ENCODE results near the gene TEX26.

Gene TEX26

DNA sequence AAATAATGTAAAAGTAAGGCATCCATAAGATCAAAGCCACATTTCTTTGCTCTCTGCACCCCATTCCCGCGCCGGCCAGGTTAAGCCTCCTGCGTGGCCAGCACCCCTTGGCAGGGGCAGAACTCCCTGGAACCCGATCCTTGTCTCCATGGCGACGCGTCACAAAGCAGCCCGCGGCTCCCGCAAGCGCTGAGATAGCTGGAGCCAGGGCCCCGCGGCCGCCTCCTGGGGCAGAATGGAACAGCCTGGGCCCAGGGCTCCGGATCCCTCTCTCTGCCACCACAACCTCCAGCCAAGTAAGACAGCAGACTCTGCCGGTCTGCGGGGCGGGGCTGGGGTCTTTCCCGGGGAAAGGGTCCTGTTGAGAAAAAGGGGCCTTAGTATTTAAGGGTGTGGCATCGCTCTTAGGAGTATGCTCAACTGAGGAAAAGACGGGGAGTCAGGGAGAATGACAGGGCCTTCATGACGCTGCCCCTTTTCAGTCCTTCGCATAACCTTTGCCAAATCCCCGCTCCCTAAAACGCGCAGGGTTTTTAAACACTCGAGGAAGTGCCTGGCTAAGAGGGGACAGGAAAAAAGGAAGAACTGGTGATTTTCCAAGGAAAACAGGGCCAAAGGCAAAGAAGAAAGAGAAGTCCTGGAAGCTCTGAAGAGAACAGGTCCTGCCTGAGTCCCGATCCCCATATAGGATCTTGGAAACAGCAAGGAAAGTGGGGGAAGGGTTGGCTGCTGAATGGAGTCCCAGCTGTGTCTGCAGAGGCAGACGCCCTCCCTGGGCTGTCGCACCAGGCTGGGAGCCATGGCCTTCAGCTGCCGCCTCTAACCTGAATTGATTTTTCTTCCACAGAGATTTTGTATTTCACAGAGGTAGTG is at the start of gene TEX26:
TEX26 (plus strand) TSS at position 176 of the 873 bp plus-strand sequence; CDS start at position 236, 60 bp downstream.
- no peak for DNase-seq

DNA sequence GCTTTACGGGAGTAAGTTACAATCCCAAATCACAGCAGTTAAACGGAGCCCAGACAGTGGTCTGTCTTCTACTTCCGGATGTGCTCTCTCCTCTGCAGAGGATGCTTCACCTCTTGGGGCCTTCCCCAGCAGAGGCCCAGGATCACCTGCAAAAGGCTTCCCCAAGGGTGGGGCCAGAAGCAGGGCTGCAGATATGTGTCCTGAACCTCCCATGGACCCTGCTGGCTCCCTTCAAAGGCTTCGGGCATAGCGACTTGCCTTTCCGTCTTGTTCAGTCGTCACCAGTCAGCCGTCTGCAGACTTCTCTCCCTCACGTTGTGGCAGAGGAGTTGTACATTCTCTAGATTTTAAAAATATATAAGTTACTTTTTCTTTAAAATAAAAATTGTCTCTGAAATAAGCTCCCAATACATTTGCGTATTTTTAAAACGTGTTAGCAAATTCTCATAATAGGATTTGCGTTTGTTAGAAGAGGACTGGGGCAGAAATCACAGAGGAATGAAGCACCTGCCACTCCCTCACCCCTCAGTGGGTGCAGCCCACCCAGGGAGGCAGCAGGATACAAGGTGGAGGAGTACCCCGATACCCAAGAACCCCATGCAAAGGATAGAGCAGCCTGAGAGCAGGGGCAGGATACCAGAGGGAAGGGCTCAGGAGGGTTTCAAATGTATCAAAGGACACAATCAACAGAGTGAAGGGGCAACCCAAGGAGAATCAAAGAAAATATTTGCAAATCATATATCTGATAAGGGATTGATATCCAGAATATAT is 49.3 kb upstream of the TEX26 start:
- DNase-seq, result no peak

DNA sequence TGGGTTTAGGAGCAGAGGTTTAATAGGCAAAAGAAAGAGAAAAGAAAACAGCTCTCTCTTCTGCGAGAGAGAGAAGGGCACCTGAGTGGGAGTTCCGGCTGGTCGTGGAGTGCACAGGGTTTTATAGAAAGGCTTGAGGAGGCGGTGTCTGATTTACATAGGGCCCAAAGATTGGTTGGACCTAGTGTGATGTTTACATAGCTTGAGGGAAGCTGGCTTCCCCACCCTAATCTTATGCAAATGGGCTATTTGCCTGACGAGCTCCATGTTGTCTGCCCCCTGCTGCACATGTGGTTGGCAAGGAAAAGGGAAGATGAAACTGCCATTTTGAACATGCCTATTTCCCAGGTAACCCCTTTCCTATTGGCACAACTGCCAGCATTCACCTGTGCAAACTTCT is 47.9 kb upstream of the TEX26 start:
- no peak for DNase-seq

DNA sequence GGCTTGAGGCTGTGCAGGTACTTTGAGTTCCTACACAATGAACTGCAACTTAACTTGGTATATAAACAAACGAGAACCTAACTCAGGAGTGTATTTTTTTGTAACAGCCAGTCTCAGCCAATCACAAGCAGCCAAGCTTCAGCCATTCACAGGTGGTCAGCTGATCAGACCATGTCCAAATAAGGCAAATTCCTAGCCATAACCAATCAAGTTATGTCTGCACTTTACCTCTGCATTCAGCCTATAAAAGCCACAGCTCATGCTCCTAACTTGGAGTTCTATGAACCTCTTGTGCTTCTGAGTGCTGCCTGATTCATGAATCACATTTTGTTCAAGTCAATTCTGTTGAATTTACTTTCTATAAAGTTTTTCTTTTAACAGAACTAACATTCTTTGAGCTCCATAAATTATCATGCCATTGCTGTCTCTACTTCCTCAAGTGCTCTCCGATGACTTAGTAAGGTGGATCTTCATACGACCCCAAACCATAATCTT is 43.2 kb upstream of the TEX26 start:
- DNase-seq, result no peak

DNA sequence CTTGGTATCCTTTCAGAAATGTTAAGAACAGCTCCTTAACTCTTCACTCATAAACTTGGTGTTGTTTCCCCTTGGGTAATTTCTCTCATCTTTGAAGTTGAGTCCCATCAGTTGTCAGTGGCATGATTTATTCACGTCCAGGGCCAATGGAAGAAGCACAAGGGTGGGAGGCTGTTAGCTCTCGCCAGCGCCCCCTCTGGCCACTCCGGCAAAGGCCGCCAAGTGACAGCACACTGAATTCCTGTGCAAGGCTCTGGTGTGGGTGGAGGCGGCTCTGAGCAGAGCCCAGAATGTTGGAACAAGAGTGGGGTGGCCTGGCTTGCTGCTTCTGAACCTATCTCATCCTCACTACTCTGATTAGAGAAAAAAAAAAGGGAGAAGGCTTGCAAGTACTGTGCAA is 39.5 kb upstream of the TEX26 start:
- no peak for DNase-seq

DNA sequence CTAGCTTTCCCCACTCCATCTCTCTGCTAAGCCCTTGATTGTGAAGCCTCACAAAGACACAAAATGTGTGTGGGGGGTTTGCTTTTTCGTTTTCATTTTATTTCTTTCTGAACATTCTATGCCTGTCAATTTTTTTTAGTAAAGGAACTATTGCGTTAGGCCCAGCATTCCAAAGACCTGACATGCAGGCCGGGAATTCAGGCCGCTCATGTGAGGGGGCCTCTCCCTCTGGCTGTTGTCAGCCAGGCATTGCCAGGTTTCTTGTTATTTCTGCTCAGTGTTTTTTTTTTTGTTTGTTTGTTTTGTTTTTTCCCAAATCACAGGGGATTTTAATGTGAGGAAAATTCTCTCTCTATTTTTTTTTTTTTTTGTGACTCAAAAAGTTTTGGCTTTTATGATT is 36.7 kb upstream of the TEX26 start:
- no peak for DNase-seq

DNA sequence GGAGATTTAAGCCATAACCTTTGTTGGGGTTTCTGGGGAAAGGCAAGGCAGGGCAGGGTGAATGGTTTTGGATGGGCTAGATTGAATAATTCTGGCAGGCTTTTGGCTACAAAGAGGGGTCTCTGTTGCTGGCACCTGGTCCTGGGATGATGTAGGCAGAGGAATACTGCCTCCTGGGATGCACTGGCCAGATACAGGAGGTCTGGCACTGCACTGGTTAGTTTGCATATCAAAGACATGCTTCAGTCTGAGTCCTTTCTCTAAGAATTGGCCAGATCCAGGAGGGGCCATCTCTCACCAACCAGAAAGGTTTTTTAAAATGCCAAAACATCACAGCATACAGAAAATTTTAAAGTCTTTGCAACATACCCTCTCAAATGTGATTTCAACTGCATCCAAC is 34.4 kb upstream of the TEX26 start:
- DNase-seq, result no peak

DNA sequence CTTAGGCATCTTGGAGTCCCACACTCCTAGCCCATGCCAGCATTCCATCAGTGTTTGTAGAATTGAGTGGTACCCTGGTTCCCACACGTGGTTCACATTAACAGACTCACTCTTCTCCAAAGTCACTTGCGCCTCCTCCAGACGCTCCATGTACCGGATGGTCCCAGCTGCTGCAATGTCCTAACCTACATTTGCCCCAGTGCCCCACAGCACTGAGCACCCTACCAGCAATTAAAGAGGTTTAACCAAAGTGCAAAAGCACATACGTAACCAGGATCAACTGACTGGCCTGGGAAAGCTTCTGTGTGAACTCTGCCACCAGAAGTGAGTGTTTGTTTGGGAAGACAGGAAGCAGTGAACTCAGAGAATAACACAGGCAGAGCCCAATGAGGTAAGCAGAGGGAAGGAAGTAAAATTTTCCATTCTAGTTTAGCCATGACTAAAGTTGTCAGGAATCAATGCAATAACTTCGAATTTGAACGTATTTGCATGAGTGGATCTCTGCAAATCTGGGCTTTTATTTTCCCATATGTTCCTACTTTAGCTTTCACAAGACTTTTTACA is 33.7 kb upstream of the TEX26 start:
- no peak for DNase-seq

DNA sequence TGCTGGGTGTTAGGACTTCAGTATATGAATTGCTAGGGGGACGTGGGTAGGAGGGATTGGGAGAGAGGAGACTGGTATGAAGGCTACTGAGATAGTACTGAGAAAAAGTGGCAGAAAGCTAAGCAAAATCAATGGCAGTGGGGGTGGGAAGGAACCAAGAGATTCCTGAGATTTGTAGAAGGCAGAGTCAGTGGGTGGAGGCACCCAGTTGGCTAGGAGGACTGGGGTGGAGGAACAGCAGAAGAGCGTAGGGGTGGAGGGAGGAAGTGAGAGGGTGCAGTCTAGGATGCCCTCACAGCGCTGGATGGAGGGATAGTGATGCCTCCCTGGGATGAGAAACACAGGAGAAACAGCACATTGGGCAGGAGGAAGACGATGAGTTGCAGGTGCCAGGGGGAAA is 32.0 kb upstream of the TEX26 start:
- DNase-seq, result no peak

DNA sequence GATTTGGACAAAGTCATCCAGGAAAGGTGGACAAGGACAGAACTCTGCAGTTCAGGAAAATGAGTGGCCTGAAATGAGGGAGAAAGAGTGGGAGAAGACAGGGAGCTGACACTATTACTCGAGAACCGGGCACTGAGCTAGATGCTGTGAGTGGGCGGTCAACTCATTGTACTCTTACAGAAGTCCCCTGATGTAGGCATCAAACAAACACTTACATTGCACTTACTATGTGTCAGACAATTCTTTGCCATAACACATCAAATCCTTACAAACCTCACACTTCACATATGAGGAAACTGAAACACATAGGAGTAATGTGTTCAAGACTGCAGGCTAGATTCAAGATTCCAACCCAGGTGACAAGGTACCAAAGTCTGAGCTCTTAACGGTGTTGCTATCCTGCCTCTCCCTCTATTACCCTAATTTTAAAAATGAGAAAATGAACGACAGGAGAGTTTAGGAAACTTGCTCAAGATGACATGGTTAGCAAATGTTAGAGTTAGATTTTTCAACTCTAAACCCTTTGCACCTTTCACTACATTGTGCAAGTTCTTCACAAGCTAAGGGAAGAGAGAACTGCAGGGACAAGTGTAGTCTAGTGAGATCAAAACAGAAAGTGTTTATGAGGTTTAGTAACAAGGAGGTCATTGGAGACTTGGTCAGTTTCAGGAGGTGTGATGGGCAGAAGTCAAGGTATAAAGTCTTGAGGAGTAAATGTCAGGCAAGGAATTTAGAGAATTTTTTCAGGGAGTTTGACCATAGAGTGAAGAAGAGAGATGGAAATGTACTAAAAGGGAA is 31.3 kb upstream of the TEX26 start:
- no peak for DNase-seq

DNA sequence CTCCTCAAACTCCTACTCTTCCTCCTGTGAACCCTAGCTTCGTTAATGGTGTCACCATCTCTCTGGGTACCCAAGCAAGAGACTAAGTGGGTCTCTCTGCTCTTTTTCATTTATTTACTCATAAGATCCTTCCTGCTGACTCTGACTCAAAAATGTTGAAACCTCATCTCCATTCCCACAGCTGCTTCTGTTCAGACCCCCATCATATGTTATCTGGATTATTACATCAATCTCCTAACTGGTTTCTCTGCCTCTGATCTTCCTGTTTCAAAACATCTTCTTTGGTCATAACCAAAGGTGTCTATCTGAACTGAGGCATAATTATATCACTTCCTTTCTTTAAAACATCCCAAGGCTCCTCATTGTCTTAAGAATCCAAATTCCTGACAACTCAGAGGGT is 28.4 kb upstream of the TEX26 start:
- DNase-seq, result no peak

DNA sequence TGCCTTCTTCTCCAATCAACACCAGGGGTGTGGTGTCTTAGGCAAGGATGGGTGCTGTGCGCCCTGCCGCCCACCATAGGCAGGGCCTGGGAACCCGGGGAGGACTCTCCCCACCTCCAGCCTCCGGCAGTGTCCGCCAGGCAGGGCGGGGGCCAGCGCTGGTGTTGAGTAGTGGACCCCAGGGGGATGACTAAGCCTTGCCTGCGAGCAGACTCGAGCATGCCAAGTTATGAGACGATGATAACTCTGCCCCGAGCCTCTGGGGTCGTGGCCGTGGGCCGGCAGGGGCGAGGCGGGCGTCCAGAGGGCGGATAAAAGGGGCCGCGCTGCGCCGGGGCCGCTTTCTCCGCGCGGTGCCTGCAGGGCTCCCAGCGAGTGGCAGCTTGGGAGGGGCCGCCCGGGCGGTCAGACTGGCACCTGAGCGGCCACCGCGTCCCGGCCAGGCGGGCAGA is 26.5 kb upstream of the TEX26 start, which contains the start of gene MEDAG:
MEDAG (plus strand) TSS at position 340 of the 452 bp plus-strand sequence. CDS start 245 bp downstream, outside the sequence.
- DNase-seq, result no peak

DNA sequence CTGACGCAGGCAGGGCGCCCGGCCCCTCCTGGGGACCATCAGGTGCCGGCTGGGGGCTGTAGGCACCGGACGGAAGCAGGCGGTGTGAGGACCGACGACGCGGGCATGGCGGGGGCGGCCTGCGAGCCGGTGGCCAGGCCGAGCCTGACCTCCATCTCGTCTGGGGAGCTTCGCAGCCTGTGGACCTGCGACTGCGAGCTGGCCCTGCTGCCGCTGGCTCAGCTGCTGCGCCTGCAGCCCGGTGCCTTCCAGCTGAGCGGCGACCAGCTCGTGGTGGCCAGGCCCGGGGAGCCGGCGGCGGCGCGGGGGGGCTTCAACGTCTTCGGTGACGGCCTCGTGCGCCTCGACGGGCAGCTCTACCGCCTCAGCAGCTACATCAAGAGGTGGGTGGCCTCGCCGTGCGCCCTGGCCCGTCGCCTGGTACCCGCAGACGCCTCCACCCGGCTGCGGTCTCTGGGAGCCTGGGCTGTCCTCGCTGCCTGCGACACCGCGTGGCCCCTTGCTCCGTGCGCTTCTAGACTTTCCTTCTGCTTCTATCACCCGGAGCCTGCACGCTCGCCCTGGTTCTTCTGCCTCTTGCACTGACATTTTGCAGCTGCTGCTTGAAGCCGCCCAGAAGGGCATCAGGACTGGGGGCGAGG is 25.9 kb upstream of the TEX26 start:
- DNase-seq, result no peak

DNA sequence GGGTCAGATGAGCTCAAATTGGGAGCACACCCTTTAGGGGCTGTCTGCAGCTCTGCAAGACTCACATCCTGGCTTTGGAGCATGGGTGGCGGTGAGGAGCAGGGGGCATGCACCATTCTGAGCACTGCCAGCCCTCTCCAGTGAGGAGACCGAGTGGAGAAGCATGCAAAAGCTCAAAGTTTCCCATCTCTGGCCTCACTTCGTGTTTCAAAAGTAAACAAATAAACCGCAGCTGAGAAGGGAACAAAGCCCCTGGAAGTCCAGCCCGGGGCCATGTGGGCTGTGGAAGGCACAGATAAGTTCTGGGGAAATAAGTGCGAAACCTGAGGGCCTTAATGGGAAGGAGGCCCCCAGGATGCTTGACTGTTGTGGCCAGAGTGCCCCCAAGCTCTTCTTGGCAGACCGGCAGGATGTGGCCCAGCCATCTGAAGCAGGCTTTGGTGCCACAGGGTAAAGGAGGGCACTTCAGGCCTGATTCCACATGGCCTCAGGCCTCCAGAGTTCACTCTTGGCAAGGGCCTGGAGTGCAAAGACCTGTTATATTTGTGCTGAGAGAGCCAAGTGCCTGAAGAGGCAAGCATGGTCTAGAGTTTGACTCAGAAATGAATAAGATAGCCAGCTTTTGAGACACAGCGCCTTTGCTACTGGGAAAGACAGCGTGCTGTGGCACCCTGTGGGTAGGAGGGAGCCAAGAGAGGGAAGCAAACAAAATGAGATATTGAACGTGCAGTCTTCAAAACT is 25.2 kb upstream of the TEX26 start:
- DNase-seq, result no peak

DNA sequence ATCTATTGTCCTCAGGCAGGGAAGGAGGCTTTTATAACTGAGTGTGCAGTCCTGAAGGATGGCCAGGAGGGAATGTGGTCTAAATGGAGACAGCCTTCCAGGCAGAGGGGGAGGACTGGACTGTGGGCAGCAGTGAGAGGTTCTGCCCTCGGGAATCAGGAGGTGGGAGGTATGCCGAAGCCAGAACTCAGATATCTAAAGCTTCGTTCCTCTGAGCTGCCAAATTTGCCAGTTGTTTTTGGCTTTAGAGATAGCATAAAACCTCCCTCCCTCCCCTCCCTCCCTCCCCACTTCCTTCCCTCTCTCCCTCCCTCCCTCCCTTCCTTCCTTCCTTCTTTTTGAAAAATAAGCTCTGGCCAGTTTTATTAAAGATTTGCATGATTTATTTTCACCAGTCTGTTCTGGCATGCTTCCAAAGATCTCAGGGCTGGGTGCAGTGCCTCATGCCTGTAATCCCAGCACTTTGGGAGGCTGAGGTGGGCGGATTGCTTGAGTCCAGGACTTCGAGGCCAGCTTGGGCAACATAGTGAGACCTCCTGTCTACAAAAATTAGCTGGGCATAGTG is 24.0 kb upstream of the TEX26 start:
- no peak for DNase-seq

DNA sequence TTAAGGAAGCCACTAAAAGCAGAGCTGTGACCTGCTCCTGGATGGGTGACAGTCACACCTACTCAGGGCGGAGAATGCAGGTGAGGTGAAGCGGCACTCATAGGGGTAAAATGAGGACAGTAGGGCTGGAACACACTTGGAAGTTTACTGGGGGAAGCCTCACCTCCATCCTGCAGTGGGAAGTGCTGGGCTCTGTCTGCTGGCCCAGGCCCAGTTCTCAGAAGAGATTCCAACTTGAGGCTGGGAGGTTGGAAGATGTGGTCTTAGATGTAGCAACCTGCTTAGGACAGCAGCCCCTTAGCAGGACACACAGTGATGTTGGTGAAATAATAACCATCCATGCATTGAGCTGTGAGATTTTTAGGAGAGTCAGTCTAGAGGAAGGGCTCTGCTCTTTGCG is 21.8 kb upstream of the TEX26 start:
- DNase-seq, result no peak

DNA sequence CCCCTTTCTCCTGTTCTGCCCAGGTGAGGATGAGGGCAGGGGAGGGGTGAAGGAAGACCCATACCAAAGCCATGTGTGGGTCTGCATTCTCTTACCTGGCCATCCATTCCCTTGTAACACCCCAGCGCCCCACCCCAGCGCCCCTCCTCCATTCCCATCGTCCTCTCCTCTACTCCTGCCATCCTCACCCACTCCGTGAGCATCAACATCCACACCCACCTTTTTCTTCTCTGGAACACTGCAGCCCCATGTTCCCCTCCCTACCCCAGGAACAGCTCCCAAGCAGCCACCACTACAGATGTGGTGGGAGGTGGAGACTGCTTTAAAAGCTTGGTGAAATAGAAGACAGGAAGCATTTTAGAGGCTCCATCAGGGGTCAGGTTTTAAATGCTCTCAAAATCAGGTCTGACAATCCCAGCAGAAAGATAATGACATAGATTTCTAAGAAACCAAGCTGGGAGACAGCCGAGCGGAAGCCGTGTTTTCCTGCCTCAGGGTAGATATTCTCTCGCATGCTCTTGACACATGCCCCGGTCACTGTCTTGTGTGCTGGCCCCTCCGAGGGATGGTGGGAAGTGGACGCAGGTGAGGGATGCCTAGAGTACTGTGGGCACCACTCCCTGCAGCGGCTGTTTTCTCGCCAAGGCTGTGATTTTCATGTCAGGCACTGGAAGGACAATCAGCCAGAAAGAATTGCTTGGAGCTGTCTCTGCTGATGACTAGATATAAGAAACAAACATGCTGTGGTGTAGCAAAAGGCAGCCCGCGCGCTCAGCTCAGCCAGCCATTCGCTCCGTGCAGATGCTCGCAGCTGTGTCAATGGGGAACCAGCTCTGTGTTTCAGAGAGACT is 16.5 kb upstream of the TEX26 start:
- no peak for DNase-seq

DNA sequence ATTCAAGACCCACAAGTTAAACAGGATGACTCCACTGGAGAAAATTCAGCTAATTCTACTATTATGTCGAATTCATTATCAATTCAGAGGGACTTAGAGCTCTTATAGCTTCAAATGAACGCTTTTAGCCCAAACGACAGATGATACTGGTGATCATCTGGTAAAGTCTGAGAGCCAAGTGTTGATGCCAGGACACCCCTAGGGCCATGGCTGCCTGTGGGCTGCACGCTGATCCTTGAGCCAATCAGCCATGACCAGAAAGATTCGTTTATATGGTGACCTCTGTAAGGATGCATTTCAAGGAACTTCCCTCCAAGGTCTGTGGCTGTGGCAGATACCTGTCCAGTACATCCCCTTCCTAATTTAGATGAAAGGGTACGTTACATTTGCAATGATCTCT is 15.5 kb upstream of the TEX26 start:
- DNase-seq, result no peak

DNA sequence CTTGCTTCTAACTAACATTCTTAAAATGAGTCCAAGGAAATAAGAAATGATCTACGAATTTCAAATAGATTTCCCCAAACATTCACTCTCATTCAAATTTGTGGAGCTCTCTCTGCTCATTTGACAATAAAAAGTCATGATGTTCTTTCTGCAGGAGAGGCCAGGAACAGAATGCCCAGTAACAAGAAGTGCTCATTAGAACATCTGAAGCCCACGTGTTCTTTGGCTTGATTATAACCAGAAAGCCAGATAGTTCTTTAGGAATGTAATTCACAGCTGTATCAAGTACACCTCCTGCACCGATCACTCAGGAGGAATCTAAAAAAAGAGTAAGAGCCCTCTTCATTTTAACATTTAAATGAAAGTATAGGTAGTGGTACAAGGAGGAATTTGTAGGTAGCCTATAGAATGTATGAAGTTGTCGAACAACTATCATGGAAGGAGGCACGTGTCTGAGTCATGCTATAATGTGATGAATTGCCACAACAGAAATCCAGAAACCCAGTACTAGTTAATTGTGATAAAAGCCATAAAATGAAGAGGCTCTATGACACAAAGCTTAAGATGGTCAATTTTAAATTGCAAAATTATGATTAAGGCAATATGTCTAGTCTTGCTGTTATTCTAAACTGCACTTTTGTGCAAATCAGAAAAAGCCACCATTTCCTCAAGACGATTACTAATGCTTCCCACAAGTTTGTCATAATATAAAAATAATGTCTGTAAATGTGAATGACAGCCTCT is 13.6 kb upstream of the TEX26 start:
- DNase-seq, result no peak

Data from NCI-H2107 (cell line).